HG02852 (cell line): ENCODE data around the gene ASB1.

Experiments used
- ATAC-seq: cut with Tn5 transposase; IDR thresholded peaks from one replicate; pipeline ENCODE4 v1.9.1; 2021; ENCODE audit warnings: mild to moderate bottlenecking, moderate library complexity; ENCODE audit not compliant: unreplicated experiment

The ASB1 gene

DNA sequence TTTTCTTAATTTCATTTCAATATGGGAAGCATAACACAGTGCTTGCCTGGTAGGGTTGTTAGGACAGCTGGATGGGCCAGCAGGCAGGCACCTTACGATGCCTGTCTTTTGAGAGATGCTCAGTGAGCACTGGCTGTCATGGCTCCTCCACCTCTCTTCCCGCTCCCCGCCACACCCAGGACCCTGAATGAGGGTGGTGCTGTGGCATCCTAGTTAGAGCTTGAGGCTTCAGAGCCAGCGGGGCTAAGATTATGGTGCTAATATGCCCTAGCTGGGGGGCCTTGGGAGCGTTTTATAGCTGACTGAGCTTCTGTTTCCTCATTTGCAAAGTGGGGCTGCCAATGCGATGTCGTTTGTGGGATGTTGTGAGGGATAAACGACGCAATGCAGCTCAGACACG, 37.7 kb downstream of the ASB1 start:
- no peak for ATAC-seq

- ATAC-seq: no peak
Measured at GRCh38 chr2:238465487-238466242, 38.9 kb downstream of the ASB1 start.

DNA sequence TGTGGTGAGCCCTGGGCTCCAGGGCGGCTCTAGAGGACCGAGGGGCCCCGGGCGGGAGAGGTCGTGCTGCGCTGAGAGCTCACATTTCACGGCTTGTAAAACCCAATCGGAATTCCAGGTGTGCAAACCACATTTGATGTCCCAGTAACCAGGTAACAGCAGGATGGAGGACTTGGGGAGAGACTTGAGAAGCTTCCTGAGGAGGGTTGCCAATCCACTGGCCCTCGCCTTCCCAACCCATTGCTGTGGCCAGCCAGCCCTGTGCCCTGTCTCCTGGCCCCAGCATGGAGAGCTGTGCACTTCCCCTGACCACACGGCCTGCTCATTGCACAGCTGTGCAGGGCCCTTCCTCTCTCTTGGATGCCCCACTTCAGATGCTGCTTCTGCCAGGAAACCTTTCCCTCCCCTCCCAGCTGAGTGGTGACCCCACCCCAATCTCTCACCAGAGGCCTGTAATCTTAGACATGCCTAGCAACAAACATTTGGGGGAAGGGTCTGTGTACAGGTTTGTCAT, 39.6 kb downstream of the ASB1 start:
- no peak for ATAC-seq

- ATAC-seq: no peak
Measured at GRCh38 chr2:238467062-238467461, 40.3 kb downstream of the ASB1 start.

GRCh38 chr2:238467792-238468191, 41.1 kb downstream of the ASB1 start:
- no peak for ATAC-seq

GRCh38 chr2:238469155-238469554, 42.4 kb downstream of the ASB1 start:
- ATAC-seq: no peak

DNA sequence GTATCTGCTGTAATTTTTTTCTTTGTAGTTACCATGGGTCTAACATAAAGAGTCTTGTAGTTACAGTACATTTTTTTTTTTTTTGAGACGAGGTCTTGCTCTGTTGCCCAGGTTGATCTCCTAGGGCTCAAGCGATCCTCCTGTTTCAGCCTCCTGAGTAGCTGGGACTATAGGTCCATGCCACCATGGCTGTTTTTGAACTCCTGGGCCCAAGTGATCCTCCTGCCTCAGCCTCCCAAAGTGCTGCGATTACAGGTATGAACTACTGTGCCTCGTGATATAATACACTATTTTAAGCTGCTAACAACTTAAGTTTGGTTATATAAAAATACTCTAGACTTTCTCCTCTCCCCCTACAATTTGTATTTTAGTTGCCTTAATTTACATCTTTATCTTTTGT, 46.3 kb downstream of the ASB1 start:
- no peak for ATAC-seq

DNA sequence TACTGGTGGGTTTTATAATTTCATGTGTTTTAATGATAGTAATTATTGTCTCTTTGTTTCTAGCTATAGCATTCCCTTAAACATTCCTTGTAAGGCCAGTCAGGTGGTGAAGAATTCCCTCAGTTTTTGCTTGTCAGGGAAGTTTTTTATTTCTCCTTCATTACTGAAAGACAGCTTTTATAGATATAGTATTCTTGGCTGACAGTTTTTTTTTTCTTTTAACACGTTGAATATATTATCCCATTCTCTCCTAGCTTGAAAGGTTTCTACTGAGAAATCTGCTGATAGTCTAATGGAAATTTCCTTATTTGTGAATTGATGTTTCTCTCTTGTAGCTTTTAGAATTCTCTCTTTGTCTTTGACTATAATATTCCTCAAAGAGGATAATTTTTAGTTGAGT, 46.8 kb downstream of the ASB1 start:
- ATAC-seq: no peak

DNA sequence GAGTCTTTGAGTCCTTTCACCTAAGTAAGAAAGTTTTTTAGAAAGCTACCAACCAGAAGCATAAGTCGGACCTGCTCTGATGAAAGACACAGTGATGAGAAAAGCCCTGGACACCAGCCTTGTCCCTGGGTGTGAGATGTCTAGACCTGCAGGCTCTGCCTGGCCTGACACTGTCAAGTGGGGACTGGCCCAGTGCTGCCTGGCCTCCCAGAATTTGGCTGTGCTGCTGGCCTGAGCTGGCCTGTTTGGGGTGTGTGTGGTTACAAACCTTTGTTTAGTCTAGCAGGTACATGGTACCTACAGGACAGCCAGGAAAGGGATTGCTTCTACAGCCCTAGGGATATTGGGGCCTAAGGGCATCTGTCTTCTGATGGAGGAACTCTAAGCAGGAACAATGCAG, 48.3 kb downstream of the ASB1 start:
- ATAC-seq: no peak

DNA sequence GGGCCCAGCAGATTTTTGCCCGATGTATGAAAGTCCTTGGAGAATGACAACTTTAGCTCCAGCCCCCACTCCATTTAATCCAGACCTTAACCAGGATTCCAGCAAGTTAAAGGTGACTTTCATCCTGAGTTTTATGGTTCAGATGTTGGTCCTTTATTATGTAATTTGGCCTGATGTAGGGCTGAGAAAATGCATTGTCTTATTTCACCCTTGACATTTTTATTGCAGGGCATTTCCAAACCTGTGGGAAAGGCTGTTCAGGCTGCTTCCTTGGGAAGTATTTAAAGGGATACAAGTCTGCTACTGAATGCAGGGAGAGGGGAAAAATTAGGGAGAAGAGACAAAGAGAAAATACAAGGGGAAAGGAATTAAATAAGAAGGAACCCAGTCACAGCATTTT, 48.8 kb downstream of the ASB1 start:
- ATAC-seq: no peak

DNA sequence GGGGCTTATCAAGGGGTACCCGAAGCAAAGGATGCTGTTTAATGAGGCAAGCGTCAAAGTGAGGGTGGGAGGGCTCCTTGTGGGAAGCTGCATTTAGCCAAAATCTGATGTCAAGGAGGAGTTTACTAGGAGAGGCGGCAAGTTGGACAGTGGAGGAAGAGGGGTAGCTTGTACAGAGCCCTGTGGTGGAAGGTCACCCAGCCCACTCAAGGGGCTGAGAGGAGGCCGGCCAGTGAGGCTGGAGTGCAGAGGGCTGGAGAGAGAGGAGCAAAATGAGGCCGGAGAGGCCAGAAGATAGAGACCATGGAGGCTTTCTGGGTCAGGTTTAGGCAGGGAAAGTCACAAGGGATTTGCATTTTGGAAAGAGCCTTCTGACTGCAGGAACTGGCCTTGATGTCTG, 49.5 kb downstream of the ASB1 start:
- ATAC-seq: no peak

- ATAC-seq: no peak
Measured at GRCh38 chr2:238478216-238478615, 51.5 kb downstream of the ASB1 start.

DNA sequence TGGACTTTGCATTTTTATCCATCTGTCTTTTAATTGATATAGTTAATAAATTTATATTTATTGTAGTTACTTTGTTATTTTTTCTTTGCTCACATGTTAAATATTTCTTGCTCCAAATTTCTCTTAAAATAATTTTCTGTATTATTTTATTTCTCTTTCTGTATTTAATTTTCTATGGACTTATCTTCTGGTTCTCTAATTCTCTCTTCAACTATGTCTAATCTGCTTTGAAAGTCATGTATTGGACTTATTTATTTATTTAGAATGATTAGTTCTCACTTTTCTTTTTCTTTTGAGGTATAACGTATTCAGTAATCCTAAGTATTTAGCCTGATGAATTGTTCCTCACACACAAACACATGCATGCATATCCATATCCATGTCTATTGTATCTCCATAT, 53.1 kb downstream of the ASB1 start:
- ATAC-seq: no peak

GRCh38 chr2:238483021-238483420, 56.3 kb downstream of the ASB1 start:
- ATAC-seq: no peak

DNA sequence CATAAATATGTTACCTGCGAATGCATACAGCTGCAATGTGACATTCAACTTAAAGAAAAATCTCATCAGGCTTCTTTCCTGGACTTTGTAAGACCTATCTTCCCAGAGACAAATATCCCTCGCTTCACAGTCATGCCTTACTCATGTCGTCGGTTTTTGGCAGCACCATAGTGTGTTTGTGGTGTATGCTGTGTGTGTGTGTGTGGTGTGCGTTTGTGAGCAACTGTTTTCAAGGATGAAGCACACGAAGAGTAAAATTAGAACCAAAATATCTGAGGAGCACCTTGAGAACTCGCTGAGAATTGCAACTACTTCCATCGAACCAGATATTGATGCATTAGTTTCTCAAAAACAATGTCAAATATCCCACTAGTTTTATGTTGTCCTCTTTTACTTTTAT, 56.9 kb downstream of the ASB1 start:
- no peak for ATAC-seq

- no peak for ATAC-seq
Measured at GRCh38 chr2:238484522-238485452, 58.1 kb downstream of the ASB1 start.

DNA sequence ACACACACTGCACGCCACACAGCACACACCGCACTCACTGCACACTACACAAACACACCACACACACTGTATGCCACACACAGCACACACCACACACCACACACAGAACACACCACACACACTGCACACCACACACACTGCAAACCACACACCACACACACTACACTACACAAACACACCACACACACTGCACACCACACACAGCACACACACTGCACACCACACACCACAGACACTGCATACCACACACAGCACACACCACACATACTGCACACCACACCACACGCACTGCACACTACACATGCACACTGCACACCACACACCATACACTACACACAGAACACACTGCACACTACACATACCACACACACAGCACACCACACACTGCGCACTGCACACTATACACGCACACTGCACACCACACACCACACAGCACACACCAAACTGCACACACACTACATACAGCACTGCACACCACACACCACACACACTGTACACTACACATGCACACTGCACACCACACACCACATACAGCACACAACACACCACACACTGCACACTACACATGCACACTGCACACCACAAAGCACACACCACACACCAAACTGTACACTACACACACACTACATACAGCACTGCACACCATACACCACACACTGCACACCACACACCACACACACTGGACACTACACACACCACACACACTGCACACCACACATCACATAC, 59.6 kb downstream of the ASB1 start:
- no peak for ATAC-seq

DNA sequence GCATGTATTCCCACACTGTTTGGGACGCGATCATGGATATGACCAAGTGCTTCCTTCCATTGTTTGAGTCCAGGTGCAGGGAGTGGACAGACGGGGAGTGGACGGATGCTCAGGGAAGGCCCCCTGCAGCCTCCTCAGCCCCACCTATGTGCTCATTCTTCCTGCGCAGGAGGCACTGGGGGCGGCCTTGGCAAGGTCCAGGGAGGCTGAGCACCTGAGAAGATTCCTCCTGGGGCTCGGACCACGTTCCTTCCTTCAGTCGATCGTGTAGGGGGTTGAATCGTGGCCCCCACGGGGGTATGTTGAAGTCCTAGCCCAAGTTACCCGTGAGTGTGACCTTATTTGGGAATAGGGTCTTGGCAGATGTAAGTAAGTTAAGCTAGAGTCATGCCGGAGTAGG, 60.4 kb downstream of the ASB1 start:
- ATAC-seq: no peak

- no peak for ATAC-seq
Measured at GRCh38 chr2:238487652-238488346, 61.1 kb downstream of the ASB1 start.

DNA sequence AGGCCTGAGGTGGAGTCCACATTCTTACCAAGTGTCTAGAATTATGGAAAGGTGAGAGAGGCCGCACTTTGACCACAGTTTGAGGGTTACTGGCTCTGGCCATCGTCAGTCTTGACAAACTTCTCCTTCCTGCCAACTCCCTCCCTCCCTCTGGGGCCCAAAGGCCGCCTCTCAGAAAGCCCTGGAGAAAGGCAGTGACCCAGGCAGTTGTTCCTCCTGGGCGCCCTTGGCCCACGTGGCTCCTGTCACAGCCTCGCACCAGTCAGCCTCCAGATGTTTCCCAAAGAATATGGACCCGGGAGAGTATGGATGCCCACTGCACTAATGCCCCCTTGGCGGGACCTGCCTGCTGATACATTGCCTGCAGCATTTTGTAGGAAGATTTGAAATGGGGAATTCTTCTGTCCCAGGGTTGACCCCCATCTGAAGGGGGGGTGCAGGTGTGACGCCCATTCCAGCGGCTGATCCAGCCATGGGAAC, 61.7 kb downstream of the ASB1 start:
- no peak for ATAC-seq

GRCh38 chr2:238489431-238489830, 62.7 kb downstream of the ASB1 start:
- ATAC-seq: no peak
